ENCODE results near the gene WWOX.

Gene WWOX

DNA sequence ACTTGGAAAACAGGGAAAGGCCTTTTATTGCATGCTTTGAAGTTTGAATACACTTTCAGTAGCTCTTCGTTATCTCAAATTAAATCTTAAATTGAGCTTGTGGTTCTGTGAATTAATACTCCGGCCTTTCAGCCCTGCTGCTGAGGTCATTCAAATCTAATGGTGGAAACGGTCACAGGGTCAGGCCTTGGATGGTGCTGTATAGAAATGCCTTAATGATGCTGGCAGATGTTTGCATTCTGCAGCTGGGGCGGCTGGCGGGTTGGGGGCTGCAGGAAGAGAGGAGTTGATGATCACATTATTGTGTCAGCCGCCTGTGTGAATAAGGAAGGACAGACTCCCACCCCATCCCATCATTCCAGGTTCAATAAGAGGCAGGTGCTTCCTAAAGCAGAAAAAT, 723.6 kb downstream of the WWOX start:
- TF ChIP-seq, protein P1, sequence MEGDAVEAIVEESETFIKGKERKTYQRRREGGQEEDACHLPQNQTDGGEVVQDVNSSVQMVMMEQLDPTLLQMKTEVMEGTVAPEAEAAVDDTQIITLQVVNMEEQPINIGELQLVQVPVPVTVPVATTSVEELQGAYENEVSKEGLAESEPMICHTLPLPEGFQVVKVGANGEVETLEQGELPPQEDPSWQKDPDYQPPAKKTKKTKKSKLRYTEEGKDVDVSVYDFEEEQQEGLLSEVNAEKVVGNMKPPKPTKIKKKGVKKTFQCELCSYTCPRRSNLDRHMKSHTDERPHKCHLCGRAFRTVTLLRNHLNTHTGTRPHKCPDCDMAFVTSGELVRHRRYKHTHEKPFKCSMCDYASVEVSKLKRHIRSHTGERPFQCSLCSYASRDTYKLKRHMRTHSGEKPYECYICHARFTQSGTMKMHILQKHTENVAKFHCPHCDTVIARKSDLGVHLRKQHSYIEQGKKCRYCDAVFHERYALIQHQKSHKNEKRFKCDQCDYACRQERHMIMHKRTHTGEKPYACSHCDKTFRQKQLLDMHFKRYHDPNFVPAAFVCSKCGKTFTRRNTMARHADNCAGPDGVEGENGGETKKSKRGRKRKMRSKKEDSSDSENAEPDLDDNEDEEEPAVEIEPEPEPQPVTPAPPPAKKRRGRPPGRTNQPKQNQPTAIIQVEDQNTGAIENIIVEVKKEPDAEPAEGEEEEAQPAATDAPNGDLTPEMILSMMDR (IDR thresholded peaks at IDR 0.05; ENCODE audit: low read depth, low read length): no peak
- DNase-seq (ENCODE audit: low read depth in 2 of 2): no peak
- no peak overlapping the region for H3K4me3 ChIP-seq (replicated peaks in 1 of 2; ENCODE audit: low read depth in 2 of 2, low read length in 2 of 2)

DNA sequence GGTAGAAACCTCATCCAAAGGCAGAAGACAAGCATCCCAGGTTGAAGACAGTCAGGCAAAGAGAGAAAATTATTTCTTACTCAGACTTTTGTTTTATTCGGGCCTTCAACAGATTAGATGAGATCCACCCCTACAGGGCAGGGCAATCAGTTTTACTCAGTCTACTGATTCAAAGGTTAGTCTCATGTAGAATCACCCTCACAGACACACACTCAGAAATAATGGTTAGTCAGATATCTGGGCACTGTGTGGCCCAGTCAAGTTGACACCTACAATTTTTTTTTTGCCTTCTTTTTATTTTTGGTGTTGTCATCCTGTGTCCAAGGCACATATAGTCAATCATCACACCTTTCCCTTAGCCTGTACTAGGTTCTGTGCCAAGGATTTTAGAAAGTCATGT, 729.8 kb downstream of the WWOX start:
- TF ChIP-seq, protein P1 (IDR thresholded peaks at IDR 0.05; ENCODE audit: low read depth, low read length): no peak

DNA sequence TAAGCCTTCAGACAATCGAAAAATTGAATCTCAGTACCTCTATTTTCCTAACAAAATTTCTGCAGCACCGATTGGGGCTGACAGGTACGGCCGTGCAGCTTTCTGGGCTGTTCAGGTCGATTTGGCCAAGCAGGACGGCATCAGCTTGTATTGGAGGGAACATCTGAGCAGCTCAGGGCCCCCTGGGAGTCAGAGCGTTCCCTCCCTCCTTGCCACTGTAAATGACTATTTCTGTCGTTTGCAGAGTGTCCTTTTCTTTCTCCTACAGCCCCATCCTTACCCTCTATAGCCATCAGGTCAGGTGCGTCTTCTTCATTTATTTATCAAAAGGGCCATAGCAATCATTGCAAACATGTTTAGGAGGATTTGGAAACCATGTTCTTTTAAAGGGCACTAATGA, 731.1 kb downstream of the WWOX start:
- TF ChIP-seq, protein P1 (IDR thresholded peaks at IDR 0.05; ENCODE audit: low read depth, low read length): no peak
- H3K4me3 ChIP-seq (replicated peaks in 1 of 2; ENCODE audit: low read depth in 2 of 2, low read length in 2 of 2): no peak overlapping the region
- no peak for DNase-seq (ENCODE audit: low read depth in 2 of 2)

More for the DNA sequence above, 729.8 kb downstream of the WWOX start:
- no peak for DNase-seq (ENCODE audit: low read depth in 2 of 2)
- no peak overlapping the region for H3K4me3 ChIP-seq (replicated peaks in 1 of 2; ENCODE audit: low read depth in 2 of 2, low read length in 2 of 2)

DNA sequence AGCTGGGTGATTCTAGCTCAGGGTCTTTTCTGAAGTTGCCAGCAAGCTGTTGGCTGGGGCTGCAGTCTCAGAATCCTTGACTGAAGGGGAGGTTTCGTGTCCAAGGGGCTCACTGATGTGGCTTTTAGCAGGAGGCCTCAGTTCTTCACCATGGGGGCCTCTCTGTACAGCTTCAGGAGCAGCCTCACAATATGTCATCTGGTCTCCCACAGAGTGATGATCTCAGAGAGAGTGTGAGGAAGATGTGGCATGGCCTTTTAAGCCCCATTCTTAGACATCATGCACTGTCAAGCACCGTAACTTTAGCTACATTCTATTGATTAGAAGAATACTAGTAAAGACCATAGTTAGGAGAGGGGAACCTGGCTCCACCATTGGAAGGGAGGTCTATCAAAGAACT, 732.6 kb downstream of the WWOX start:
- TF ChIP-seq, protein P1 (IDR thresholded peaks at IDR 0.05; ENCODE audit: low read depth, low read length): no peak
- H3K4me3 ChIP-seq (replicated peaks in 1 of 2; ENCODE audit: low read depth in 2 of 2, low read length in 2 of 2): no peak overlapping the region
- DNase-seq (ENCODE audit: low read depth in 2 of 2): no peak

DNA sequence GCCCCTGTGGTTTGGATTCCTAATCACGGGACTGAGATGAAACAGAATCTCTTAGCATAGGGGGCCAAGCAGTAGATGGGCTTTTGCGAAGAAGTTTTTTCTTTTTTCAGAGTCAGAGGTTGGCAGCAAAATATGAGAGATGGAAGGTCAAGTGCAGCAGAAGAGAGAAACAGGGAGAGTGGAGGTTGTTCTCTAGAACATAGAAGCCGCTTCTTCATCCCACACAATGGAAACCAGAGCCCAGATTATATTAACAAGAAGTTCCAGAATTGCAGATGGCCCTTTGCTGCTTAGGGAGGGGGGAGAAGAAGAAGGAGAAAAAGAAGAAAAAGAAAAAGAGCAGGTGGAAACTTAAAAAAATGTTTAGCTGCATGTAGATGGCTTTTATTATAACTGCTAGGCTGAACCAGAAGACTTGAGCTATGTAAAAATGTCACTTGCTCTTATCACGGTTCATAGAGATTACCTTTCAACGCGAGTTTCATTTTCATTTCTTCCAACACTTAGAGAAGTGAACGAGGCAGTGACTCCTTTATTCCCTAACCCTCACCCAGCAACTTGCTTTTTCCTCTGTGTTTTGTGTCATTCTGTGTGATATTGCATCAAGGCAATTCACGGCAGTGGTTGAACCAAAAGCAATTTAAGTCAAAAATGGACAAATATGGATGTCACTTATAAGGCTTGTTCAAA, 737.5 kb downstream of the WWOX start:
- TF ChIP-seq, protein P1 (IDR thresholded peaks at IDR 0.05; ENCODE audit: low read depth, low read length): no peak
- H3K4me3 ChIP-seq (replicated peaks in 1 of 2; ENCODE audit: low read depth in 2 of 2, low read length in 2 of 2): no peak overlapping the region
- no peak for DNase-seq (ENCODE audit: low read depth in 2 of 2)

DNA sequence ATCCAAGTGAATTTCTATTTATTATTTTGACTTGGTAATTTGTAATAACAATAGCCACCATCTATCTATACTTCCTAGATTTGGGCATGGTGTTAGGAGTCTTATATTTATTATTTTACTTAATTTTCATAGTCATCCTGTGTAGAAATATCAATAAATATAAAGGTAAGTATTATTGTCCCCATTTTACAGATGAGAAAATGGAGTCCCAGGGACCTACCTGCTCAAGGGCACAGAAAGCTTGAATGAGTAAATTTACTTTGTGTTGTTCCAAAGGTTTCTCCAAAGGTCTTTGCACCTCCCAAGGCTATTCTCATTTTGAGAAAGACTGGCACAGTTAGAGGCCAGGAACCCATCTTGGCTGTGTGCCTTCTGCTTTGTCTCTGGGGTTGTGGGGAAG, 738.3 kb downstream of the WWOX start:
- no peak overlapping the region for H3K4me3 ChIP-seq (replicated peaks in 1 of 2; ENCODE audit: low read depth in 2 of 2, low read length in 2 of 2)
- TF ChIP-seq, protein P1 (IDR thresholded peaks at IDR 0.05; ENCODE audit: low read depth, low read length): no peak
- DNase-seq (ENCODE audit: low read depth in 2 of 2): no peak

DNA sequence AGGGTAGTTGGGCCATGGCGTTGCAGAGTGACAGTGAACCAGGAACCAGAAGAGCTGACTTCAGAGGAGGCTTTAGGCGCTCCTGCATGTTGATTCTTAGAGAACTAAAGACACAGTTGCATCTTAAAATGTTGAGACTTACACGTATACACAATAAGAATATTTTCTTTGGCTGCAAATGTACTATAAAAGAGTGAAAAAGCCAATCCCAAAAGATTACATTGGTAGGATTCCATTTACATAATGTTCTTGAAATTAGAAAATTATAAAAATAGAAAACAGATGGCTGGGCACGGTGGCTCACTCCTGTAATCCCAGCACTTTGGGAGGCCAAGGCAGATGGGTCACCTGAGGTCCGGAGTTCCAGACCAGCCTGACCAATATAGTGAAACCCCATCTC, 738.8 kb downstream of the WWOX start:
- H3K4me3 ChIP-seq (replicated peaks in 1 of 2; ENCODE audit: low read depth in 2 of 2, low read length in 2 of 2): no peak overlapping the region
- TF ChIP-seq, protein P1 (IDR thresholded peaks at IDR 0.05; ENCODE audit: low read depth, low read length): no peak
- DNase-seq (ENCODE audit: low read depth in 2 of 2): no peak
